Measurements from ENCODE around the gene UGT1A8.

DNA sequence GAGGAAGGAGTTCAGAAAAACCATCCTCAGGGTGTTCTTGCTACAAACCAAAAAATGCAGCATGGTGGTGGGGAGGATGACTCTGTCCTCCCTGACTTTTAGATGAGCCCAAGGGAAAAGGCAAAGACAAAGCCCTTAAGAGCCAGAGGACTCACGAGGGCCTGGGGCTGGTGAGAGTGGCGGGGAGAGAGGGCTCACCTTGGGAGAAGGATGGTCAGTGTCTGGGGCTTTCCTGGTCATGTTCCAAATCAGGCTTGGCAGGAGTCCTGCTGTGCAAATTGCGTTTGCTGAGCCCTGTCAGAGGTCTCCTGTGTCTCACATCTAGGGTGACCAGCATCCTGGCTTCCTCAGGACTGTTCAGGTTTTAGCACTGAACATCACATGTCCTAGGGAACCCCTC, 147.3 kb downstream of the UGT1A8 start:
- no peak for TF ChIP-seq KDM1A (IDR thresholded peaks at IDR 0.05; ENCODE audit: low read depth)
- TF ChIP-seq POLR2A (IDR thresholded peaks at IDR 0.05; ENCODE audit: low read length): 0 out of 2 replicates have a peak, but pooled peaks have one; percentile 7
- TF ChIP-seq CTCF (IDR thresholded peaks at IDR 0.05): no peak
- no peak for TF ChIP-seq EP300 (IDR thresholded peaks at IDR 0.05)
- no peak for TF ChIP-seq CHD2 (IDR thresholded peaks at IDR 0.05; ENCODE audit: low read length, partially characterized antibody)
- TF ChIP-seq JUNB (IDR thresholded peaks at IDR 0.05): no peak
- TF ChIP-seq, protein P1, sequence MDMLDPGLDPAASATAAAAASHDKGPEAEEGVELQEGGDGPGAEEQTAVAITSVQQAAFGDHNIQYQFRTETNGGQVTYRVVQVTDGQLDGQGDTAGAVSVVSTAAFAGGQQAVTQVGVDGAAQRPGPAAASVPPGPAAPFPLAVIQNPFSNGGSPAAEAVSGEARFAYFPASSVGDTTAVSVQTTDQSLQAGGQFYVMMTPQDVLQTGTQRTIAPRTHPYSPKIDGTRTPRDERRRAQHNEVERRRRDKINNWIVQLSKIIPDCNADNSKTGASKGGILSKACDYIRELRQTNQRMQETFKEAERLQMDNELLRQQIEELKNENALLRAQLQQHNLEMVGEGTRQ (IDR thresholded peaks at IDR 0.05): no peak
- TF ChIP-seq ZC3H11A (IDR thresholded peaks at IDR 0.05): no peak
- TF ChIP-seq CBX8 (IDR thresholded peaks at IDR 0.05): no peak
- no peak for TF ChIP-seq REST (IDR thresholded peaks at IDR 0.05)
- TF ChIP-seq RAD21 (conservative IDR thresholded peaks at IDR 0.05 in 1 of 2, IDR thresholded peaks at IDR 0.05 in 1 of 2): no peak

All from A549 (cell line).